Measurements from ENCODE around the gene SLC8A1.

Gene SLC8A1

GRCh38 chr2:40325116-40325515, 126.8 kb downstream of the SLC8A1 start:
- Histone ChIP-seq H3K36me3 (ENCODE audit: insufficient read depth, low read length) (no peaks in the 10 kb centered on the region), H3K9ac (ENCODE audit: low read depth, low read length) (no peak overlapping the region), H3K27ac (ENCODE audit: low read length) (no peak overlapping the region), H3K27me3 (ENCODE audit: insufficient read depth, low read length, poor library complexity) (no peaks in the 10 kb centered on the region), H3K4me2 (ENCODE audit: insufficient read depth, low read length) (no peak overlapping the region), H3K9me3 (ENCODE audit: insufficient read depth, low read length, severe bottlenecking) (no peaks in the 10 kb centered on the region), H3K4me1 (ENCODE audit: insufficient read depth, low read length) (no peaks in the 10 kb centered on the region), H4K20me1 (ENCODE audit: insufficient read depth, low read length) (0 out of 2 replicates have a peak, but pooled peaks cover 2% of the 10 kb centered on the region), H2AFZ (ENCODE audit: low read depth, low read length) (no peak overlapping the region), H3K4me3 (ENCODE audit: low read depth in 1 of 2, low read length in 2 of 2) (no peak overlapping the region), H3K79me2 (ENCODE audit: insufficient read depth, low read length) (peaks cover 2% of the 10 kb centered on the region; the same call in 1 of the 2 replicates)
- DNase-seq (no peak), ATAC-seq (ENCODE audit: insufficient read depth, low read depth) (no peak)
- no peak for TF ChIP-seq EZH2 (IDR thresholded peaks at IDR 0.05; ENCODE audit: borderline replicate concordance, low read depth, low read length, severe bottlenecking)
- TF ChIP-seq, protein P1, sequence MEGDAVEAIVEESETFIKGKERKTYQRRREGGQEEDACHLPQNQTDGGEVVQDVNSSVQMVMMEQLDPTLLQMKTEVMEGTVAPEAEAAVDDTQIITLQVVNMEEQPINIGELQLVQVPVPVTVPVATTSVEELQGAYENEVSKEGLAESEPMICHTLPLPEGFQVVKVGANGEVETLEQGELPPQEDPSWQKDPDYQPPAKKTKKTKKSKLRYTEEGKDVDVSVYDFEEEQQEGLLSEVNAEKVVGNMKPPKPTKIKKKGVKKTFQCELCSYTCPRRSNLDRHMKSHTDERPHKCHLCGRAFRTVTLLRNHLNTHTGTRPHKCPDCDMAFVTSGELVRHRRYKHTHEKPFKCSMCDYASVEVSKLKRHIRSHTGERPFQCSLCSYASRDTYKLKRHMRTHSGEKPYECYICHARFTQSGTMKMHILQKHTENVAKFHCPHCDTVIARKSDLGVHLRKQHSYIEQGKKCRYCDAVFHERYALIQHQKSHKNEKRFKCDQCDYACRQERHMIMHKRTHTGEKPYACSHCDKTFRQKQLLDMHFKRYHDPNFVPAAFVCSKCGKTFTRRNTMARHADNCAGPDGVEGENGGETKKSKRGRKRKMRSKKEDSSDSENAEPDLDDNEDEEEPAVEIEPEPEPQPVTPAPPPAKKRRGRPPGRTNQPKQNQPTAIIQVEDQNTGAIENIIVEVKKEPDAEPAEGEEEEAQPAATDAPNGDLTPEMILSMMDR (IDR thresholded peaks at IDR 0.05; ENCODE audit: borderline replicate concordance, extremely low read depth, low read length, poor library complexity, severe bottlenecking): no peak

DNA sequence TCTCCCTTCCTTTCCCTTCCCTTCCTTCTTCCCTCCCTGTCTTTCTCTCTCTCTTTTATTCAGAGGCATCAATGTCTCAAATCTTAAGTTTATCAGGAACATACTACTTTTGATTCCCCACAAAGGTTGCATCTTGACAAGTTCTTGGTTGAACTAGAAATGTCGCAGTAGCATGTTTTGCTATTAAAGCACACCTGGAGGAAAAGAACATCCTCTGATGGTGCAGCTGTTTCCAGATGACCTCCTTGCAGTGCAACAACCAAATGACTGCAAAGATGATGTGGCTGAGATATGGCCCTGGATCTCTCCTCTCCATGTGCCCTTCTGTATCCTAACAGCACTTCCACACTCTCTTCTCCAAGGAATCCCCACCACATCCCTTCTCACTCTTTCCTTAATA, 127.2 kb downstream of the SLC8A1 start:
- no peak for TF ChIP-seq EZH2 (IDR thresholded peaks at IDR 0.05; ENCODE audit: borderline replicate concordance, low read depth, low read length, severe bottlenecking)
- TF ChIP-seq, protein P1 (IDR thresholded peaks at IDR 0.05; ENCODE audit: borderline replicate concordance, extremely low read depth, low read length, poor library complexity, severe bottlenecking): no peak
- no peak overlapping the region for H3K4me3 ChIP-seq (ENCODE audit: low read depth in 1 of 2, low read length in 2 of 2)

DNA sequence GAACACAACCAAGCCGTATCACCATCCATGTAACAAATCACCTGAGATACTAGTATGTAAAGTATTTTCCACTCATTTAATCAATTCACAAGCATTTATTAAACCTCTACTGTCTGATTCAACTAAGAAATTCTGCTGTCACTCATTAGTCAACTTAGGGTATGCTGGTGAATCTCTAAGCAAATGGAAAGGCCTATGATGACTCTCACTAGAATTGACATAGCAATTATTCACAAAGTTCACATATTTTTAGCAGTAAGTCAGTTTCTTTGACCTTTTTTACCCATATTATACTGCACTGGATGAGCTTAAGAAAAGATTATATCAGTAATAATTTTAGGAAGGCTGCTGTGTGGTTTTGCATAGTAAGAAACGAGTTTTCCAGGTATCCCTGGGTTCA, 130.1 kb downstream of the SLC8A1 start:
- no peak overlapping the region for H3K4me2 ChIP-seq (ENCODE audit: insufficient read depth, low read length)
- H3K4me3 ChIP-seq (ENCODE audit: low read depth in 1 of 2, low read length in 2 of 2): no peak overlapping the region
- H3K9ac ChIP-seq (ENCODE audit: low read depth, low read length): no peak overlapping the region
- DNase-seq (no peak), ATAC-seq (ENCODE audit: insufficient read depth, low read depth) (no peak)
- H3K36me3 ChIP-seq (ENCODE audit: insufficient read depth, low read length): no peaks in the 10 kb centered on the region; the same call in 1 of the 2 replicates
- 0 out of 2 replicates have a peak, but pooled peaks cover 2% of the 10 kb centered on the region for H4K20me1 ChIP-seq (ENCODE audit: insufficient read depth, low read length)
- no peaks in the 10 kb centered on the region for H3K27me3 ChIP-seq (ENCODE audit: insufficient read depth, low read length, poor library complexity)
- no peak for TF ChIP-seq EZH2 (IDR thresholded peaks at IDR 0.05; ENCODE audit: borderline replicate concordance, low read depth, low read length, severe bottlenecking)
- TF ChIP-seq, protein P1 (IDR thresholded peaks at IDR 0.05; ENCODE audit: borderline replicate concordance, extremely low read depth, low read length, poor library complexity, severe bottlenecking): no peak
- no peak overlapping the region for H2AFZ ChIP-seq (ENCODE audit: low read depth, low read length)
- no peaks in the 10 kb centered on the region for H3K4me1 ChIP-seq (ENCODE audit: insufficient read depth, low read length)
- H3K9me3 ChIP-seq (ENCODE audit: insufficient read depth, low read length, severe bottlenecking): no peaks in the 10 kb centered on the region
- H3K27ac ChIP-seq (ENCODE audit: low read length): no peak overlapping the region
- H3K79me2 ChIP-seq (ENCODE audit: insufficient read depth, low read length): no peaks in the 10 kb centered on the region

More for the DNA sequence above, 127.2 kb downstream of the SLC8A1 start:
- ATAC-seq (ENCODE audit: insufficient read depth, low read depth) (no peak; the same call in 2 of the 3 replicates), DNase-seq (no peak)
- Histone ChIP-seq H3K9me3 (ENCODE audit: insufficient read depth, low read length, severe bottlenecking) (no peaks in the 10 kb centered on the region), H4K20me1 (ENCODE audit: insufficient read depth, low read length) (0 out of 2 replicates have a peak, but pooled peaks cover 2% of the 10 kb centered on the region), H3K4me2 (ENCODE audit: insufficient read depth, low read length) (no peak overlapping the region), H3K36me3 (ENCODE audit: insufficient read depth, low read length) (no peaks in the 10 kb centered on the region), H3K4me1 (ENCODE audit: insufficient read depth, low read length) (no peaks in the 10 kb centered on the region), H3K79me2 (ENCODE audit: insufficient read depth, low read length) (peaks cover 2% of the 10 kb centered on the region; the same call in 1 of the 2 replicates), H3K9ac (ENCODE audit: low read depth, low read length) (no peak overlapping the region), H2AFZ (ENCODE audit: low read depth, low read length) (no peak overlapping the region), H3K27me3 (ENCODE audit: insufficient read depth, low read length, poor library complexity) (no peaks in the 10 kb centered on the region), H3K27ac (ENCODE audit: low read length) (no peak overlapping the region)
